ENCODE data around the gene PCDHGB7.

DNA sequence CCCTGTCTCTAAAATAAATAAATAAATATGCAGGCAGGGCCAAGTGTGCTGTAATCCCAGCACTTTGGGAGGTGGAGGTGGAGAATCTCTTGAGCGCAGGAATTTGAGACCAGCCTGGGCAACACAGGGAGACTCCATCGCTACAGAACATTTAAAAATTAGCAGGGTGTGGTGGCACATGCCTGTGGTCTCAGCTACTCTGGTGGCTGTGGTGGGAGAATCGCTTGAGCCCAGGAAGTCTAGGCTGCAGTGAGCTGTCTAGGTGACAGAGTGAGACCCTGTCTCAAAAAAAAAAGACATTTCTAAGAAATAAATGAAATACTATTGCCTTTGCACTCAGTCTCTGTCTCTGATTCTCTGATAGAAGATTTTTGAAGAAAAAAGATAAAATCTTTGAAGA lies 5.9 kb upstream of the PCDHGB7 start:
- TF ChIP-seq, protein P1, sequence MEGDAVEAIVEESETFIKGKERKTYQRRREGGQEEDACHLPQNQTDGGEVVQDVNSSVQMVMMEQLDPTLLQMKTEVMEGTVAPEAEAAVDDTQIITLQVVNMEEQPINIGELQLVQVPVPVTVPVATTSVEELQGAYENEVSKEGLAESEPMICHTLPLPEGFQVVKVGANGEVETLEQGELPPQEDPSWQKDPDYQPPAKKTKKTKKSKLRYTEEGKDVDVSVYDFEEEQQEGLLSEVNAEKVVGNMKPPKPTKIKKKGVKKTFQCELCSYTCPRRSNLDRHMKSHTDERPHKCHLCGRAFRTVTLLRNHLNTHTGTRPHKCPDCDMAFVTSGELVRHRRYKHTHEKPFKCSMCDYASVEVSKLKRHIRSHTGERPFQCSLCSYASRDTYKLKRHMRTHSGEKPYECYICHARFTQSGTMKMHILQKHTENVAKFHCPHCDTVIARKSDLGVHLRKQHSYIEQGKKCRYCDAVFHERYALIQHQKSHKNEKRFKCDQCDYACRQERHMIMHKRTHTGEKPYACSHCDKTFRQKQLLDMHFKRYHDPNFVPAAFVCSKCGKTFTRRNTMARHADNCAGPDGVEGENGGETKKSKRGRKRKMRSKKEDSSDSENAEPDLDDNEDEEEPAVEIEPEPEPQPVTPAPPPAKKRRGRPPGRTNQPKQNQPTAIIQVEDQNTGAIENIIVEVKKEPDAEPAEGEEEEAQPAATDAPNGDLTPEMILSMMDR (IDR thresholded peaks at IDR 0.05): no peak
- TF ChIP-seq POLR2A (IDR thresholded peaks at IDR 0.05): no peak

Data from transverse colon (tissue), 3 donors.